Neutrophil (primary cell): ENCODE results near the gene RAX.

Experiments used
- H3K27ac ChIP-seq: fragments of 200-600 bp; sonication (generic); 2 replicates; pipeline ENCODE4 v1.5.1; 2016; ENCODE audit warnings: mild to moderate bottlenecking, moderate library complexity
- H3K27me3 ChIP-seq: fragments of 200-600 bp; sonication (generic); 2 replicates; pipeline ENCODE4 v1.6.0; 2016; ENCODE audit warnings: mild to moderate bottlenecking
- H3K36me3 ChIP-seq: fragments of 200-600 bp; sonication (generic); 2 replicates; pipeline ENCODE4 v1.5.1; 2017
- H3K4me1 ChIP-seq, 2 experiments: fragments of 200-600 bp in 1 of 2; sonication (generic) in 1 of 2; 1 replicate in 1 of 2; 2 replicates in 1 of 2; pipeline versions ENCODE4 v1.5.1 to v1.6.1; 2013 to 2016; ENCODE audit warnings: low read depth in 1 of 2, low read length in 1 of 2, mild to moderate bottlenecking in 1 of 2, moderate library complexity in 1 of 2; ENCODE audit not compliant: control insufficient read depth in 1 of 2, insufficient read depth in 1 of 2
- H3K4me3 ChIP-seq, 2 experiments: fragments of 200-600 bp in 1 of 2; sonication (generic) in 1 of 2; 1 replicate in 1 of 2; 2 replicates in 1 of 2; pipeline ENCODE4 v1.5.1; 2013 to 2016; ENCODE audit warnings: low read depth in 1 of 2, low read length in 1 of 2, mild to moderate bottlenecking in 1 of 2, moderate library complexity in 1 of 2
- H3K9me3 ChIP-seq: fragments of 200-600 bp; sonication (generic); 2 replicates; pipeline ENCODE4 v1.5.1; 2016
- TF ChIP-seq, protein P1 (sequence below): fragments of 200-600 bp; sonication (generic); IDR thresholded peaks from 2 replicates; pipeline ENCODE4 v1.5.1; 2016; ENCODE audit warnings: antibody characterized with exemption

Gene RAX

DNA sequence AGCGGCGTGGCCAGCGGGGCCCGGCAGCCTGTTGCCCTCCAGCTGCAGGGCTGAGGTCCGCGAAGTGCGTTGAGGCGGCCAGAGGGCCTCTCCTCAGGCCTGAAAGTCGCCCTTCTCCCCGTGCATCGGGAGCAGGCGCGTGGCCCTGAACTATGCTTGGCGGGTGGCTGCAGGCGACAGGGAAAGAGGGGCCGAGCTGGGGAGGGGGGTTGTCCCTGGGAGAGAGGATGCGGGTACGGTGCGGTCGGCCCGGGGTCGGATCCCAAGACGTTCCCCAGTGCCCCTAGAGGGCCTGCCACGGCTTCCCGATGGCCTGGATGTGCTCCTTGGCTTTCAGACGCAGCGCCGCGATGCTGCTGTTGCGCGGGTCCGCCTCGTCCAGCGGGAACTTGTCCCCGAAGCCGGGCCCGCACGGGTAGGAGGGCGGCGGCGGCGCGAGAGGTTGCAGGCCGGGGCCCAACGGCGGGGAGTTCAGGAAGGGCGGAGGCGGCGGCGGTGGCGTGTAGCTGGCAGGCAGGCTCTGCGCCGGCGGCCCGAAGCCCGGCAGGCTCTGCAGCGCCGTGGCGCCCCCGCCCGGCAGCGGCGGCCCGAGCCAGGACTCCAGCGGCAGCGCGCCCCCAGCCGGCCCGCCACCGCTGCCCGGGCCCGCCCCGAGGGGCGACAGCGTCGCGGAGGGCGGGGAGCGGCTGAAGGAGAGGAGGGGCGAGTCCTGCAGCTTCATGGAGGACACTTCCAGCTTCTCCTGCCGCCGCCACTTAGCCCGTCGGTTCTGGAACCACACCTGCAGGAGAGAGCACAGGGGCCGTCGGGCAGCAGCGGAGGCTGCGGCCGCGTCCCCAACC is 4.3 kb downstream of the RAX start:
- Histone ChIP-seq H3K27ac (no peak overlapping the region), H3K4me3 (no peak overlapping the region), H3K36me3 (no peaks in the 10 kb centered on the region), H3K9me3 (no peaks in the 10 kb centered on the region), H3K4me1 (peaks cover 0 to 8% of the 10 kb centered on the region in 2 experiments), H3K27me3 (peaks cover 100% of the 10 kb centered on the region)
- TF ChIP-seq, protein P1, sequence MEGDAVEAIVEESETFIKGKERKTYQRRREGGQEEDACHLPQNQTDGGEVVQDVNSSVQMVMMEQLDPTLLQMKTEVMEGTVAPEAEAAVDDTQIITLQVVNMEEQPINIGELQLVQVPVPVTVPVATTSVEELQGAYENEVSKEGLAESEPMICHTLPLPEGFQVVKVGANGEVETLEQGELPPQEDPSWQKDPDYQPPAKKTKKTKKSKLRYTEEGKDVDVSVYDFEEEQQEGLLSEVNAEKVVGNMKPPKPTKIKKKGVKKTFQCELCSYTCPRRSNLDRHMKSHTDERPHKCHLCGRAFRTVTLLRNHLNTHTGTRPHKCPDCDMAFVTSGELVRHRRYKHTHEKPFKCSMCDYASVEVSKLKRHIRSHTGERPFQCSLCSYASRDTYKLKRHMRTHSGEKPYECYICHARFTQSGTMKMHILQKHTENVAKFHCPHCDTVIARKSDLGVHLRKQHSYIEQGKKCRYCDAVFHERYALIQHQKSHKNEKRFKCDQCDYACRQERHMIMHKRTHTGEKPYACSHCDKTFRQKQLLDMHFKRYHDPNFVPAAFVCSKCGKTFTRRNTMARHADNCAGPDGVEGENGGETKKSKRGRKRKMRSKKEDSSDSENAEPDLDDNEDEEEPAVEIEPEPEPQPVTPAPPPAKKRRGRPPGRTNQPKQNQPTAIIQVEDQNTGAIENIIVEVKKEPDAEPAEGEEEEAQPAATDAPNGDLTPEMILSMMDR: no peak

DNA sequence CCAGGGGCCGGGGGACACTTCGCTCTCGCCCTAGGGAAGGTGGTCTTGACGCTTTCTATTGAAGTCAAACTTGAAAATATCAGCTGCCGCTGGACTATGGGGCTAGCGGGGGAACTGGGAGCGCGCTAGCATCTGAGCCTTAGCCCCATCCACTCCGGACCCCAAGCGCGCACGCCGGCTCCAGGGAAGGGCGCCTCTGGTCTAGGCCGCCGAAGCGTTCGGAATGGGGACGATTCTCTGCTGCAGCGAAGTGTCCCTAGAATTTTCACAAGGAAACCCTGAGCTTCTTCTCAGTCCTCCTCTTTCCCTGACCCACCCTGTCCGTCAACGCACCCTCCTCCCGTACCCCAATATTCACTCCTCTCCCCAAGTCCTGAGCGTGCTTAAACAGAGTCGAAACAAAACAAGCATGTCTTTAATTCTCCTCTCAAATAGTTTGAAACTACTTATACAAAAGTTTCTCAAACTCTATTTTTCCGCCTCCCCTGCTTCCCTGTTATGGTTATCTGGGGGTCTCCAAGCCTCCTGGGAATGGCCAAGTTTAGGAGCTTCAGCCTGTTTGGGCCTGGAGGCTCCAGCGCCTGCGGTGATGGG is 5.0 kb downstream of the RAX start:
- Histone ChIP-seq H3K27ac (no peak overlapping the region), H3K4me1 (peaks cover 0 to 6% of the 10 kb centered on the region in 2 experiments), H3K36me3 (no peaks in the 10 kb centered on the region), H3K4me3 (no peak overlapping the region), H3K27me3 (peaks cover 100% of the 10 kb centered on the region), H3K9me3 (no peaks in the 10 kb centered on the region)
- TF ChIP-seq, protein P1: no peak

DNA sequence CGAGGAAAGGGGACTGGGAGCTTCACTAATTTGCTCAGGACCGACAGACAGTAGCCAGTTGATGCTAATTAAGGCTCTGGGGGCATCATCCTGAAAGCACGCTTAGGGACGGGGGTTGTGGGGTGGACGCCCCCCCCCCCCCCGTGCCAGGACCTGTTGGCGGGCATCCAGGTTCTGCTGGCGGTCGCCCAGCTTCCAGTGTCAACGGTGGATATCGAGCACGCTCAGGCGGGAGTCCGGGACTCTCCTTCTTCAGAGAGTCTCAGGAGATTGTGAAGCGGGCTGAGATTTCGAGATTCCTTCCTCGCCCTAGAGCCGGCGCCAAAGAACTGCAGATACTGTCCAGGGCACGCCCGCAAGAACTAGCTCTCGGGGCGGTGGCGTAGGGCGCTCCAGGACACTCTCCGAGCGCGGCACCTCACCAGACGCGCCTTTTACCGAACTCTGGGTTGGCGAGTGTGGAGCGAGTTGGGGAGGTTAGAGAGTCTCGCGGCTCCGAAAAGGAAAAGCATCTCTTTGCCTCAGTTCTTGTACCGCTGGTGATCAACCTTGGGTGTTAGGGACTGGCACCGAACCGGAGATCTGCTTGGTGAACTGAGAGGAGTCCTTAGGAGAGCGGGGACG is 5.6 kb downstream of the RAX start:
- Histone ChIP-seq H3K4me1 (peaks cover 0 to under 1% of the 10 kb centered on the region in 2 experiments), H3K27ac (no peak overlapping the region), H3K27me3 (peaks cover 100% of the 10 kb centered on the region), H3K36me3 (no peaks in the 10 kb centered on the region), H3K9me3 (no peaks in the 10 kb centered on the region), H3K4me3 (no peak overlapping the region)
- TF ChIP-seq, protein P1: no peak

DNA sequence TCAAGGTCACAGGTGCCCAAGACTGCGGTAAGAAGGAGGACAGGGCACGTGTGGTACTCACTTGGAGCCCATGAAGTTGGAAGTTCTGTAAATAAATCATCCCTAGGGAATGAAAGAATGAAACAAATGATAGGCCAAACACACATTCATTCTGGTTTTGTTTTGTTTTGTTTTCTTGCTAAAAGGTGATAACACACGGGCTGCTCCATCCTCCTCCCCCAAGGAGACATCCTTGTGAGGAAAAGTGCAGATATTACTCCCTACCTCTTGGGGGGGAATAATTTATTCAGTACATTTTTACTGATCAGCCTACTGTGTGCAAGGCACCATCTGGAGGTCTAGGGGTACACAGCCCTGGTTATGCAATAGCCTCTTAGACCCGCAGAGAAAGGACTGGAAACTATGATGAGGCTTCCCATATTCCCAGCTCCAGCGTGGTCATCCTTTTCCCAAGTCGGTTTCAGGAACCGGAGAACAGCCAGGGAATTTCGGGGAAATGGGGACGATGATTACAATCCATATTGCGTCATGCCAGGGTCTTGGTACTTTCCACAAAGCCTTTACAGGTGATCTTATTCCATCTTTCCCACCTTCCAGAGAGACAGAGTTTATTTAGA is 6.3 kb downstream of the RAX start:
- TF ChIP-seq, protein P1: no peak
- H3K4me1 ChIP-seq: no peaks in the 10 kb centered on the region
- no peaks in the 10 kb centered on the region for H3K36me3 ChIP-seq
- H3K9me3 ChIP-seq: no peaks in the 10 kb centered on the region
- no peak overlapping the region for H3K4me3 ChIP-seq
- H3K27ac ChIP-seq: no peak overlapping the region
- H3K27me3 ChIP-seq: peaks cover 97% of the 10 kb centered on the region

DNA sequence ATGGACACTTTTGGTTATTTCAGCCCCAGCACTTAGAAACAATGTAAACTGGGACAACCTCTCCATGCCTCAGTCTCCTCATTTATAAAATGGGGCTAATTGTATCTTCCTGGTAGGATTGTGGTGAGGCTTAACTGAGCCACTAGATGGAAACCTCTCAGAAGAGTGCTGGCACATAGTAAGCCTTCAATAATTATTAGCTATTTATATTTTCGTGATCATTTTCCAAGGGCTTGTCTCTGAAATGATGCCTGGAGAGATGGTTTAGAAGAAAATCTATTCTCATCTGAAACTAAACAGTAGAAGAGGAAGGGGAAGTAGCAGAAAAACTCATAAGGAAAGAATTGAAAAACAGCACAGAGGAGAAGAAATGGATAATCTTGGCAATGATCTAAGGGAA is 6.8 kb downstream of the RAX start:
- Histone ChIP-seq H3K36me3 (no peaks in the 10 kb centered on the region), H3K4me3 (no peak overlapping the region), H3K9me3 (no peaks in the 10 kb centered on the region), H3K27me3 (peaks cover 92% of the 10 kb centered on the region), H3K27ac (no peak overlapping the region), H3K4me1 (no peaks in the 10 kb centered on the region)
- TF ChIP-seq, protein P1: no peak
